Astrocyte of the spinal cord (primary cell): ENCODE results near the gene STRC.

Experiments used
- DNase-seq: peaks from one replicate; pipeline ENCODE4 v3.0.0; 2011; ENCODE audit warnings: low read depth, low spot score
- H3K4me3 ChIP-seq: 2 replicates; pipeline ENCODE4 v1.5.1; 2011; ENCODE audit warnings: low read depth, mild to moderate bottlenecking, low read length, moderate library complexity
- CTCF ChIP-seq: IDR thresholded peaks from 2 replicates; pipeline ENCODE4 v1.5.1; 2012; ENCODE audit warnings: low read depth, mild to moderate bottlenecking, low read length, inconsistent platforms
- in situ Hi-C: cut with HindIII; loops from 2 replicates; pipeline ENCODE4 v1.10.0; 2017; ENCODE audit warnings: low sequenced_read_pairs

Gene STRC

DNA sequence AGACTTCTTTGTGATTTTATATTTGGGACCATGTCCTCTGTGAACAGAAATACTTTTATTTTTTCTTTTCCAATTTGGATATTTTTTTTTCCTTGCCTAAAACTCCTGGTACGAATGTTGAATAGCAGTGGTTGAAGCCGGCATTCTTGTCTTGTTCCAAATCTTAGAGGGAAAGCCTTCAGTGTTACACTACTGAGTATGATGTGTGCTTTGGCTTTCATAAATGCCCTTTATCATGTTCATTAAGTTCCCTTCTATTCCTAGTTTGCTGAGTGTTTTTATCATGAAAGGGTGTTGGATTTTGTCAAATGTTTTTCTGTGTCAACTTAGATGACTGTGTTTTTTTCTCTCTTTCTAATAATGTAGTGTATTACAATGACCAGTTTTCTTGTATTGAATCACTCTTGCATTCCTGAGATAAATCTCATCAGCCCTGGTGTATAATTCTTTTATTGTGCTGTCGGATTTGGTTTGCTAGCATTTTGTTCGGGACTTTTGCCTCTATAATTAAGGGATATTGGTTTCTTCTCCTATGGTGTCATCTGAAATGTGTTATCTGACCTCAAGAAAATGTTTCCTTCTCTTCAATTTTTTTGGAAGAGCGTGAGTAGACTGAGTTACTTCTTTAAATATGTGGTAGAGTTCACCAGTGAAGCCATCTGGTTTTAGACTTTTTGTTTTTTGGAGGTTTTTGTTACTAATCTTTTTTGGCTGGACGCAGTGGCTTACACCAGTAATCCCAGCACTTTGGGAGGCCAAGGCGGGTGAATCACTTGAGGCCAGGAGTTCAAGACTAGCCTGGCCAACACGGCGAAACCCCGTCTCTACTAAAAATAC is 67.9 kb downstream of the STRC start:
- TF ChIP-seq CTCF = no peak
- no peak overlapping the region for H3K4me3 ChIP-seq
- in situ Hi-C loops = no loop called here
- DNase-seq = peak; percentile 31
